ENCODE data around the gene CAMSAP3.

The CAMSAP3 gene

DNA sequence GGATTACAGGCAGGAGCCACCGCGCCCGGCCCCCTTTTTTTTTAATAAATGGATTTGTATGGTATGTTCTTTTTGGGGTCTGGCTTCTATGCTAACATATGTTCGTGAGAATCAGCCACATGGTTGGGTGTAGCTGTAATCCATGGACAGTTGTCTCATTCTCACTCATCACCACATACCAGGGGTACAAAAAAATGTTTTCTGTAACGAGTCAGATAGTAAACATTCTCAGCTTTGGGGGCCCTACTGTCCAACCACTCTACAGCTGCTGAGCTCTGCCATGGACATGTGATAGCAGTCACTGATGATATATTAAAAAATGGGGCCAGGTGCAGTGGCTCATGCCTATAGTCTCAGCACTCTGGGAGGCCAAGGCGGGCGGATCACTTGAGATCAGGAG is 68.0 kb downstream of the CAMSAP3 start:
- Histone ChIP-seq H3K27me3 (ENCODE audit: control insufficient read depth, insufficient read depth, low read length, poor library complexity, severe bottlenecking) (peaks cover 5% of the 10 kb centered on the region), H3K9me3 (ENCODE audit: control insufficient read depth, low read length) (no peaks in the 10 kb centered on the region), H3K36me3 (ENCODE audit: control insufficient read depth, insufficient read depth, low read length) (no peaks in the 10 kb centered on the region), H3K27ac (ENCODE audit: insufficient read depth, low read depth, low read length, poor library complexity, severe bottlenecking) (no peak overlapping the region), H3K4me3 (ENCODE audit: insufficient read depth, low read depth, low read length) (no peak overlapping the region), H3K4me1 (ENCODE audit: control insufficient read depth, insufficient read depth, low read length) (no peaks in the 10 kb centered on the region)
- 80 to 82% methylated on average over 6 to 7 of the region's 7 CpGs for WGBS, 2 experiments

DNA sequence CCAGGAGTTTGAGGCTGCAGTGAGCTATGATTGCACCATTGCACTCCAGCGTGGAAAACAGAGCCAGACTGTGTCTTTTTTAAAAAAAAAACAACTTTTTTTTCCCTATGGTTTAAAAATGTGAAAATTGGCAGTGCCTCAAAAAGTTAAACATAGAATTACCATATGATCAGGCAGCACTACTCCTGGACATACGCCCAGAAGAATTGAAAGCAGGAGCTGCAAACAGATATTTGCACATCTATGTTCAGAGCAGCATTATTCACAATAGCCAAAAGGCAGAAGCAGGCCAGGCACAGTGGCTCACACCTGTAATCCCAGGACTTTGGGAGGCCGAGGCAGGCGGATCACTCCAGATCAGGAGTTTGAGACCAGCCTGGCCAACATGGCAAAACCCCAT is 69.4 kb downstream of the CAMSAP3 start:
- Histone ChIP-seq H3K27ac (ENCODE audit: insufficient read depth, low read depth, low read length, poor library complexity, severe bottlenecking) (no peak overlapping the region), H3K27me3 (ENCODE audit: control insufficient read depth, insufficient read depth, low read length, poor library complexity, severe bottlenecking) (peaks cover 19% of the 10 kb centered on the region), H3K4me3 (ENCODE audit: insufficient read depth, low read depth, low read length) (no peak overlapping the region), H3K4me1 (ENCODE audit: control insufficient read depth, insufficient read depth, low read length) (no peaks in the 10 kb centered on the region), H3K36me3 (ENCODE audit: control insufficient read depth, insufficient read depth, low read length) (no peaks in the 10 kb centered on the region), H3K9me3 (ENCODE audit: control insufficient read depth, low read length) (no peaks in the 10 kb centered on the region)
- WGBS, 2 experiments = 71 to 79% methylated on average over 4 of the region's 4 CpGs
